A549 (cell line): Measurements from ENCODE around the gene ZNF543. TPM values are rescaled to one million over a fixed set of nuclear protein-coding genes. Genes with fewer than 3 reads are reported as not detected.

Source experiments
- ATAC-seq, 2 experiments: fragments of 200-7000 bp in 1 of 2; fragments of >200 bp in 1 of 2; cut with Nextera tagmentation in 1 of 2; cut with Tn5 transposase in 1 of 2; 3 replicates each; pipeline versions ENCODE4 v1.8.0 to v1.9.1; 2018 to 2020; ENCODE audit warnings: mild to moderate bottlenecking in 1 of 2, moderate library complexity in 1 of 2
- CTCF ChIA-PET: fragments of 300-600 bp; sonication (Branson Sonifier 250); formaldehyde crosslinking; extraction: SDS; loops from one replicate; lab custom pipeline; 2021; ENCODE audit warnings: antibody characterized with exemption, inconsistent platforms; lab: Yijun Ruan, JAX
- POLR2A ChIA-PET: fragments of 350-600 bp; formaldehyde crosslinking; extraction: SDS; loops from one replicate; lab custom pipeline; 2021; ENCODE audit warnings: antibody characterized with exemption, inconsistent platforms; lab: Yijun Ruan, JAX
- DNase-seq, 2 experiments: peaks; one replicate each; pipeline versions ENCODE4 v3.0.0 to v3.0.0-alpha.2; 2011 to 2016; ENCODE audit warnings: low read depth in 1 of 2, low spot score in 1 of 2
- FAIRE-seq: peaks from 2 replicates; lab custom pipeline; 2011; peaks lifted over from hg19 to GRCh38; lab: Jason Lieb, UNC
- H3K27ac ChIP-seq, 2 experiments: fragments of >200 bp; sonication (Bioruptor Twin); formaldehyde crosslinking; 3 replicates each; pipeline ENCODE4 v1.5.1; 2016 to 2017
- H3K4me1 ChIP-seq: fragments of >200 bp; sonication (Bioruptor Twin); formaldehyde crosslinking; 3 replicates; pipeline ENCODE4 v1.6.1; 2016
- H3K4me2 ChIP-seq: fragments of >200 bp; sonication (Bioruptor Twin); formaldehyde crosslinking; 3 replicates; pipeline ENCODE4 v1.6.1; 2016
- H3K4me3 ChIP-seq: fragments of >200 bp; sonication (Bioruptor Twin); formaldehyde crosslinking; 3 replicates; pipeline ENCODE4 v1.5.1; 2016
- H3K9me3 ChIP-seq: fragments of >200 bp; sonication (Bioruptor Twin); formaldehyde crosslinking; 3 replicates; pipeline ENCODE4 v1.6.1; 2016
- CEBPB ChIP-seq, 2 experiments: fragments of >200 bp in 1 of 2; sonication (Bioruptor Twin) in 1 of 2; formaldehyde crosslinking in 1 of 2; IDR thresholded peaks; 2 replicates each; pipeline ENCODE4 v1.6.1; 2012 to 2016
- E2F6 ChIP-seq: IDR thresholded peaks from 2 replicates; pipeline ENCODE4 v1.6.1; 2012; ENCODE audit warnings: low read depth, borderline replicate concordance
- EHF ChIP-seq: fragments of 250-450 bp; sonication (Bioruptor Pico); IDR thresholded peaks from 2 replicates; pipeline ENCODE4 v1.5.0; 2020; ENCODE audit warnings: mild to moderate bottlenecking
- EHMT2 ChIP-seq: fragments of 200-600 bp; sonication (generic); IDR thresholded peaks from 2 replicates; pipeline ENCODE4 v1.6.1; 2016; ENCODE audit warnings: antibody characterized with exemption, low read depth, mild to moderate bottlenecking, moderate library complexity
- ESRRA ChIP-seq: fragments of 150-350 bp; IDR thresholded peaks from 2 replicates; pipeline ENCODE4 v1.6.1; 2014; ENCODE audit warnings: mild to moderate bottlenecking, low read length, borderline replicate concordance
- FOSL2 ChIP-seq, 2 experiments: fragments of 450-650 bp in 1 of 2; fragments of >200 bp in 1 of 2; sonication (Bioruptor Twin) in 1 of 2; formaldehyde crosslinking; IDR thresholded peaks; 2 replicates each; pipeline versions ENCODE4 v1.5.0 to v1.6.1; 2016 to 2020; ENCODE audit warnings: mild to moderate bottlenecking in 1 of 2, moderate library complexity in 1 of 2
- GATA3 ChIP-seq: IDR thresholded peaks from 2 replicates; pipeline ENCODE4 v1.6.1; 2012; ENCODE audit warnings: borderline replicate concordance
- JUN ChIP-seq, 2 experiments: fragments of >200 bp; sonication (Bioruptor Twin); formaldehyde crosslinking; IDR thresholded peaks; 2 replicates in 1 of 2; 3 replicates in 1 of 2; pipeline ENCODE4 v1.6.1; 2016 to 2017
- KDM1A ChIP-seq: fragments of 200-600 bp; sonication (generic); IDR thresholded peaks from 2 replicates; pipeline ENCODE4 v1.6.1; 2016; ENCODE audit warnings: low read depth, mild to moderate bottlenecking
- MAFK ChIP-seq: fragments of 450-650 bp; IDR thresholded peaks from 2 replicates; pipeline ENCODE4 v1.6.1; 2014; ENCODE audit not compliant: partially characterized antibody
- POLR2A ChIP-seq: IDR thresholded peaks from 2 replicates; pipeline ENCODE4 v1.6.1; 2012; ENCODE audit warnings: mild to moderate bottlenecking, low read length
- POLR2AphosphoS2 ChIP-seq: conservative IDR thresholded peaks from 2 replicates; pipeline ENCODE4 v1.6.1; 2012; ENCODE audit warnings: low read length, improper control_type of control experiment, inconsistent platforms
- RAD21 ChIP-seq, 2 experiments: fragments of >200 bp in 1 of 2; sonication (Bioruptor Twin) in 1 of 2; formaldehyde crosslinking in 1 of 2; IDR thresholded peaks in 1 of 2; conservative IDR thresholded peaks in 1 of 2; 2 replicates in 1 of 2; 3 replicates in 1 of 2; pipeline ENCODE4 v1.6.1; 2012 to 2018; ENCODE audit warnings: inconsistent platforms in 1 of 2
- TP53 ChIP-seq: fragments of 250-450 bp; sonication (Bioruptor Pico); IDR thresholded peaks from 2 replicates; pipeline ENCODE4 v1.5.0; 2021; ENCODE audit warnings: mild to moderate bottlenecking, moderate library complexity
- WGBS: methylation state at CpG from one replicate; pipeline ENCODE4 v1.1.6; 2017; ENCODE audit errors: missing lambda C conversion rate; 5-methylcytosine and 5-hydroxymethylcytosine counted together
- polyA plus RNA-seq, 4 experiments: library from polyadenylated mRNA; depleted of rRNA in 3 of 4; stranded (reverse); fragments of >200 nt; fragmentation: RNase III in 1 of 4; extraction: RNeasy Plus Mini Kit Qiagen cat#74134 plus additional on column Dnase treatment in 1 of 4; gene quantifications; 2 replicates in 3 of 4; 3 replicates in 1 of 4; pipeline ENCODE4 v1.2.3, GENCODE V29; 2011 to 2017
- TF ChIP-seq, protein P1 (sequence below): IDR thresholded peaks from 2 replicates; pipeline ENCODE4 v1.6.1; 2012
- TF ChIP-seq, protein P2 (sequence below): fragments of 150-350 bp; IDR thresholded peaks from 2 replicates; pipeline ENCODE4 v1.6.1; 2014; ENCODE audit warnings: low read depth, mild to moderate bottlenecking, low read length

ZNF543 gene
- polyA plus RNA-seq, 2 of the 4 experiments (the other 2 are of a cell fraction): 1.5 to 3.9 TPM

DNA sequence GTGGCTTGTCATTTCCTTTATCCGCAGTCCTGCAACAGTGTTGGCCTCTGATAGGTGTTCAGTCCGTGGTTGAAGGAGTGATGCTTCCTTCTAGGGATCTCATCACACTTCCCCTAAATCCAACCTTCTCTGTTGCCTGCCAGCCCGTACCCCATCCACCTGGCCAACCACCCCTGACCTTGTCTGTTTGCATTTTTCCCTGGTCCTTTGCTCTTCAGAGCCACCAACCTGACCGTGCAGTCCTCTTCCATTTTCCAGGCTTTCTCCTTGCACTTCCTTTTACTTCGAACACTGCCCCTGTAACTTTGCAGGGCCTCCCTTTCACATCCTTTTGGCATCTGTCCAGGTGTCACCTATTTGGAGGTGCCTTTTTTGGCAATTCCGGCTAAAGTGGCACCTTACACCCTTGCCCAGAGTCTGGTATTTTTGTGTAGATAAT is 39.3 kb upstream of the ZNF543 start:
- POLR2A ChIA-PET: no interaction called here
- H3K4me3 ChIP-seq: peak overlapping the region; percentile 71
- TF ChIP-seq FOSL2 (IDR thresholded peaks at IDR 0.05): no peak
- TF ChIP-seq FOSL2 (CRISPR knock-in tag; IDR thresholded peaks at IDR 0.05): no peak
- no peak for TF ChIP-seq JUN (IDR thresholded peaks at IDR 0.05)
- TF ChIP-seq, all 56 proteins: peak for 0
- 3% methylated on average over 6 of the region's 6 CpGs for WGBS
- DNase-seq: peak; percentile 23 to 51
- peak overlapping the region; percentile 94 to 97 for H3K27ac ChIP-seq
- peak in 1 of 2 experiments; percentile 18; a peak in 5 of 6 replicates for ATAC-seq
- FAIRE-seq: no peak
- H3K4me1 ChIP-seq: no peaks in the 10 kb centered on the region
- CTCF ChIA-PET: no interaction called here
- peak overlapping the region; percentile 87 for H3K4me2 ChIP-seq
- H3K9me3 ChIP-seq: peaks cover 71% of the 10 kb centered on the region

DNA sequence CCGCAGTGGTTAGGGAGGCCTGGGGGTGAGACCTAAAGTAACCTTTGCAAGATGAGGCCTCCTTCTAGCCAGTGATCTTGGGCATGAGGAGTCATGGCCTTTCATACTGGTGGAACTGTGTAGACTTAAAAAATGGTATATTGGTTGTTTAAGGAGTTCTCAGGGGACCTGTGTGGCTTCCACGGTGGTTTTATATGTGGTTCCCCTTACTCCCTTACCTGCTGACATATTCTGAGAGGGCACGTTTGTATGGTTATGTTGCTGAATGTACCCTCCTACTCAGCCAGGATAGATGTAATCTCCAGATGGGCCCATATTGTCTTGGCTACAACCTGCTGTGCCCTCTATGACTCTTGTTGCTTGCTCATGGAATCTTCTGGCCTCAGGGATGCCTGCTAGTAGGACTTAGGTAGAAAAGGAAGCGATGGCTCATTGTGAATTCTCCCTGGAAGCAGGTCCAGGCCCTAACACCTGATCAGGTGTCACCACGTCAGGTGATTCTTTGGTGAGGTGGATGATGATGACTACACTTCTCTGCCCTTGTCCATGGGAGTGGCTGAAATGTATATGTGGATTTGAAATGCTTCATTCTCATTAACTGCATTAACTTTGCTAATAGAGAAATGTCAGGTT is 38.1 kb upstream of the ZNF543 start:
- no peak for ATAC-seq
- DNase-seq: no peak
- H3K4me1 ChIP-seq: no peaks in the 10 kb centered on the region
- POLR2A ChIA-PET: no interaction called here
- peak overlapping the region; percentile 87 for H3K4me2 ChIP-seq
- no peak overlapping the region for H3K27ac ChIP-seq
- TF ChIP-seq E2F6 (0 out of 2 replicates have a peak, but pooled peaks have one; percentile 24), EHMT2 (no peak), ESRRA (no peak)
- H3K9me3 ChIP-seq: peaks cover 78% of the 10 kb centered on the region
- CTCF ChIA-PET: no interaction called here
- H3K4me3 ChIP-seq: peak overlapping the region; percentile 71; the same call in 2 of the 3 replicates
- FAIRE-seq: no peak
- 83% methylated on average over 5 of the region's 5 CpGs for WGBS

DNA sequence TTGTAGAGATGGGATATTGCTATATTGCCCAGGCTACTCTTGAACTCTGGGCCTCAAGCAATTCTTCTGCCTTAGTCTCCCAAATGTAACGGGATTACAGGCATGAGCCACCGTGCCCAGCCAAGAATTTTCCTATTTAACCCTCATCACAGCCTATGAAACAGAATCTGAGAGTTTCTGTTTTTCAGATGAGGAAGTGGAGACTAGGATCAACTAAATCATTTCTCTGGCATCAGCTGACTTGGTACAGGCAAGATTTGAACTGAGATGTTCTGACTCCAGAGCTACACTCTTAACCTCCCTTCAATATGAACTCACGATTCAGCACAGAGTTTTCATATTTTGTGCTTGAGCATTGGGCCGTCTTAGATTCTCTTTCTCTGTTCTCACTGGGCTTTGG is 31.9 kb upstream of the ZNF543 start:
- POLR2A ChIA-PET: no interaction called here
- no peak overlapping the region for H3K27ac ChIP-seq
- H3K4me1 ChIP-seq: no peaks in the 10 kb centered on the region
- H3K4me2 ChIP-seq: no peak overlapping the region
- ATAC-seq (no peak), FAIRE-seq (no peak), DNase-seq (no peak)
- WGBS: 96% methylated on average over 4 of the region's 4 CpGs
- CTCF ChIA-PET: no interaction called here
- H3K9me3 ChIP-seq: peaks cover 99% of the 10 kb centered on the region
- TF ChIP-seq EHMT2 (no peak), POLR2A (no peak), POLR2AphosphoS2 (no peak), CEBPB (IDR thresholded peaks at IDR 0.05) (no peak), GATA3 (no peak), KDM1A (no peak)
- H3K4me3 ChIP-seq: no peak overlapping the region

DNA sequence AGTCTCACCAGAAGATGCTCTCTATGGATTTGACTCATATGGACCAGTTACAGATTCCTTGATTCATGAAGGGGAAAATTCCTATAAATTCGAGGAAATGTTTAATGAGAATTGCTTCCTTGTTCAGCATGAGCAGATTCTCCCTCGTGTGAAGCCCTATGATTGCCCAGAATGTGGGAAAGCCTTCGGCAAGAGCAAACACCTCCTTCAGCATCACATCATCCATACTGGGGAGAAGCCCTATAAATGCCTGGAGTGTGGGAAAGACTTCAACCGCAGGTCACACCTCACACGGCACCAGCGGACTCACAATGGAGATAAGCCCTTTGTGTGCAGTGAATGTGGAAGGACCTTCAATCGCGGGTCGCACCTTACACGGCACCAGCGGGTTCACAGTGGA is 29.3 kb upstream of the ZNF543 start:
- peak in 1 of 2 experiments; percentile 72; a peak in 2 of 6 replicates for ATAC-seq
- DNase-seq: peak in 1 of 2 experiments; percentile 39
- no peak overlapping the region for H3K27ac ChIP-seq
- no peak for FAIRE-seq
- POLR2A ChIA-PET: no interaction called here
- H3K4me3 ChIP-seq: no peak overlapping the region
- no peak for TF ChIP-seq RAD21 (conservative IDR thresholded peaks at IDR 0.05 in 1 of 2, IDR thresholded peaks at IDR 0.05 in 1 of 2)
- TF ChIP-seq, protein P1, sequence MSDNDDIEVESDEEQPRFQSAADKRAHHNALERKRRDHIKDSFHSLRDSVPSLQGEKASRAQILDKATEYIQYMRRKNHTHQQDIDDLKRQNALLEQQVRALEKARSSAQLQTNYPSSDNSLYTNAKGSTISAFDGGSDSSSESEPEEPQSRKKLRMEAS: no peak
- TF ChIP-seq MAFK: no peak
- TF ChIP-seq E2F6: no peak
- TF ChIP-seq JUN (IDR thresholded peaks at IDR 0.05): no peak
- TF ChIP-seq, protein P2, sequence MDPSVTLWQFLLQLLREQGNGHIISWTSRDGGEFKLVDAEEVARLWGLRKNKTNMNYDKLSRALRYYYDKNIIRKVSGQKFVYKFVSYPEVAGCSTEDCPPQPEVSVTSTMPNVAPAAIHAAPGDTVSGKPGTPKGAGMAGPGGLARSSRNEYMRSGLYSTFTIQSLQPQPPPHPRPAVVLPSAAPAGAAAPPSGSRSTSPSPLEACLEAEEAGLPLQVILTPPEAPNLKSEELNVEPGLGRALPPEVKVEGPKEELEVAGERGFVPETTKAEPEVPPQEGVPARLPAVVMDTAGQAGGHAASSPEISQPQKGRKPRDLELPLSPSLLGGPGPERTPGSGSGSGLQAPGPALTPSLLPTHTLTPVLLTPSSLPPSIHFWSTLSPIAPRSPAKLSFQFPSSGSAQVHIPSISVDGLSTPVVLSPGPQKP: no peak
- no peak for TF ChIP-seq TP53 (CRISPR knock-in tag)
- TF ChIP-seq EHF (CRISPR knock-in tag): no peak
- H3K4me2 ChIP-seq: no peak overlapping the region
- H3K9me3 ChIP-seq: peaks cover 100% of the 10 kb centered on the region
- WGBS: 94% methylated on average over 11 of the region's 11 CpGs
- no peaks in the 10 kb centered on the region for H3K4me1 ChIP-seq
- CTCF ChIA-PET: no interaction called here
